ENCODE results near the gene M1AP. TPM values are rescaled to one million over a fixed set of nuclear protein-coding genes. Genes with fewer than 3 reads are reported as not detected.

The M1AP gene
- total and polyA plus RNA-seq, 7 donors = 0.01 to 0.21 TPM; not detected in 5

GRCh38 chr2:74606927-74607326 is 41.2 kb downstream of the M1AP start:
- Histone ChIP-seq H3K27me3 (ENCODE audit: insufficient read depth in 3 of 3, low read length in 2 of 3) (peaks cover 0 to 22% (median 5%) of the 10 kb centered on the region in 3 donors), H3K4me1 (no peaks in the 10 kb centered on the region), H3K27ac (no peak overlapping the region), H3K36me3 (ENCODE audit: insufficient read depth in 1 of 2, low read depth in 1 of 2) (no peaks in the 10 kb centered on the region), H3K9me3 (no peaks in the 10 kb centered on the region), H3K4me3 (no peak overlapping the region)
- ATAC-seq (no peak), DNase-seq (no peak)
- TF ChIP-seq CTCF (IDR thresholded peaks at IDR 0.05) = no peak
- intact Hi-C loops (cut with DNase I) = no loop called here
- 57 to 61% (median 61%) methylated on average over 5 of the region's 5 CpGs for WGBS, 3 donors

- no peaks in the 10 kb centered on the region for H3K4me1 ChIP-seq
- no peaks in the 10 kb centered on the region for H3K36me3 ChIP-seq (ENCODE audit: insufficient read depth in 1 of 2, low read depth in 1 of 2)
- TF ChIP-seq CTCF (IDR thresholded peaks at IDR 0.05) = no peak
- no peaks in the 10 kb centered on the region for H3K9me3 ChIP-seq
- H3K27ac ChIP-seq = no peak overlapping the region
- ATAC-seq (no peak), DNase-seq (no peak)
- 71% methylated on average over 7 of the region's 7 CpGs for WGBS, 3 donors
- intact Hi-C loops (cut with DNase I) = no loop called here
- H3K27me3 ChIP-seq (ENCODE audit: insufficient read depth in 3 of 3, low read length in 2 of 3) = peaks cover 0 to 17% (median 2%) of the 10 kb centered on the region in 3 donors
- H3K4me3 ChIP-seq = no peak overlapping the region
These were observed 44.7 kb downstream of the M1AP start for GRCh38 chr2:74603282-74604000.

- DNase-seq = no peak
- Histone ChIP-seq H3K27ac (no peak overlapping the region), H3K9me3 (no peaks in the 10 kb centered on the region), H3K27me3 (ENCODE audit: insufficient read depth in 3 of 3, low read length in 2 of 3) (peaks cover 0 to 17% (median 2%) of the 10 kb centered on the region in 3 donors), H3K4me1 (no peaks in the 10 kb centered on the region), H3K36me3 (ENCODE audit: insufficient read depth in 1 of 2, low read depth in 1 of 2) (no peaks in the 10 kb centered on the region), H3K4me3 (no peak overlapping the region)
- no peak for TF ChIP-seq CTCF (IDR thresholded peaks at IDR 0.05)
- intact Hi-C loops (cut with DNase I) = no loop called here
- 38 to 63% (median 55%) methylated on average over 1 of the region's 1 CpG for WGBS, 3 donors
- ATAC-seq = no peak
These were observed 45.4 kb downstream of the M1AP start for GRCh38 chr2:74602586-74603281.

- Histone ChIP-seq H3K36me3 (ENCODE audit: insufficient read depth in 1 of 2, low read depth in 1 of 2) (no peaks in the 10 kb centered on the region), H3K4me3 (no peak overlapping the region), H3K27me3 (ENCODE audit: insufficient read depth in 3 of 3, low read length in 2 of 3) (peaks cover 0 to 7% (median 5%) of the 10 kb centered on the region in 3 donors), H3K4me1 (no peaks in the 10 kb centered on the region), H3K27ac (no peak overlapping the region), H3K9me3 (no peaks in the 10 kb centered on the region)
- intact Hi-C loops (cut with DNase I) = no loop called here
- ATAC-seq (no peak), DNase-seq (no peak)
- TF ChIP-seq CTCF (IDR thresholded peaks at IDR 0.05) = no peak
- WGBS, 3 donors = 31 to 47% (median 42%) methylated on average over 3 of the region's 3 CpGs
These were observed 48.5 kb downstream of the M1AP start for GRCh38 chr2:74599676-74600075.

All from psoas muscle (tissue), 8 donors.